Measurements from ENCODE around the gene PRND.
"Not testable (repeated sequence)": the region's sequence is repeated elsewhere in the genome, so short reads cannot be mapped to it uniquely, and the experiment has no call there.

The PRND gene

GRCh38 chr20:4749326-4749725, 27.6 kb downstream of the PRND start:
- no peak for DNase-seq (ENCODE audit: low read depth, low spot score)
- CTCF ChIA-PET = interaction anchor here (0.8 to 1.9 kb wide), 3 partner anchors 8 to 352 kb away, joined by 3 to 11 read pairs (median 6); no protein-coding TSS in a partner anchor
- TF ChIP-seq, protein P1, sequence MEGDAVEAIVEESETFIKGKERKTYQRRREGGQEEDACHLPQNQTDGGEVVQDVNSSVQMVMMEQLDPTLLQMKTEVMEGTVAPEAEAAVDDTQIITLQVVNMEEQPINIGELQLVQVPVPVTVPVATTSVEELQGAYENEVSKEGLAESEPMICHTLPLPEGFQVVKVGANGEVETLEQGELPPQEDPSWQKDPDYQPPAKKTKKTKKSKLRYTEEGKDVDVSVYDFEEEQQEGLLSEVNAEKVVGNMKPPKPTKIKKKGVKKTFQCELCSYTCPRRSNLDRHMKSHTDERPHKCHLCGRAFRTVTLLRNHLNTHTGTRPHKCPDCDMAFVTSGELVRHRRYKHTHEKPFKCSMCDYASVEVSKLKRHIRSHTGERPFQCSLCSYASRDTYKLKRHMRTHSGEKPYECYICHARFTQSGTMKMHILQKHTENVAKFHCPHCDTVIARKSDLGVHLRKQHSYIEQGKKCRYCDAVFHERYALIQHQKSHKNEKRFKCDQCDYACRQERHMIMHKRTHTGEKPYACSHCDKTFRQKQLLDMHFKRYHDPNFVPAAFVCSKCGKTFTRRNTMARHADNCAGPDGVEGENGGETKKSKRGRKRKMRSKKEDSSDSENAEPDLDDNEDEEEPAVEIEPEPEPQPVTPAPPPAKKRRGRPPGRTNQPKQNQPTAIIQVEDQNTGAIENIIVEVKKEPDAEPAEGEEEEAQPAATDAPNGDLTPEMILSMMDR (IDR thresholded peaks at IDR 0.05; ENCODE audit: insufficient read depth, low read length, missing control alignments) = no peak
- POLR2A ChIA-PET = no interaction called here
- H3K4me3 ChIP-seq (ENCODE audit: low read depth, low read length) = no peak overlapping the region

DNA sequence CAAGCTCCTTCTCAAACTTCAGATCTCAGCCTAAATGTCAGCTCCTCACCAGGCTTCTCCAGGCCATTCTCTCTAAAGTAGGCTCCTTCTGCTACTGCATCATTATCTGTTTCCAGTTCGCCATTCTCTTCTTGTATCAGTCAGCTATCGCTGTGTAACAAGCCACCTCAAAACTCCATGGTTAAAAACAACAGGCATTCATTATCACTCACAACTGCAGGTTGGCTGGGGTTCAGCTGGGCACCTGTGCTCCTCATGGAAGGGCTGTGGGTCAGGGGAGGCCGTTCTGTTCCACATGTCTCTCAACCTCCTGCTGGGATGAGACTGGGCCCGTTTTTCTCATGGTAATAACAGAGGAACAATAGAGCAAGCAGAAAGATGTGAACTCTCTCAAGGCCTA, 28.7 kb downstream of the PRND start:
- CTCF ChIA-PET = interaction anchor here (1.1 kb wide), 1 partner anchor 9 kb away, joined by 4 read pairs; no protein-coding TSS in a partner anchor

GRCh38 chr20:4759100-4759884, 37.6 kb downstream of the PRND start:
- H3K4me3 ChIP-seq (ENCODE audit: low read depth, low read length); DNase-seq (ENCODE audit: low read depth, low spot score); POLR2A ChIA-PET: not testable (repeated sequence)
- CTCF ChIA-PET = interaction anchor here (1.1 kb wide), 1 partner anchor 147 kb away, joined by 3 read pairs; no protein-coding TSS in a partner anchor

More for the DNA sequence above, 28.7 kb downstream of the PRND start:
- H3K4me3 ChIP-seq (ENCODE audit: low read depth, low read length) = no peak overlapping the region
- TF ChIP-seq, protein P1 (IDR thresholded peaks at IDR 0.05; ENCODE audit: insufficient read depth, low read length, missing control alignments) = no peak
- DNase-seq (ENCODE audit: low read depth, low spot score) = no peak
- POLR2A ChIA-PET = no interaction called here

DNA sequence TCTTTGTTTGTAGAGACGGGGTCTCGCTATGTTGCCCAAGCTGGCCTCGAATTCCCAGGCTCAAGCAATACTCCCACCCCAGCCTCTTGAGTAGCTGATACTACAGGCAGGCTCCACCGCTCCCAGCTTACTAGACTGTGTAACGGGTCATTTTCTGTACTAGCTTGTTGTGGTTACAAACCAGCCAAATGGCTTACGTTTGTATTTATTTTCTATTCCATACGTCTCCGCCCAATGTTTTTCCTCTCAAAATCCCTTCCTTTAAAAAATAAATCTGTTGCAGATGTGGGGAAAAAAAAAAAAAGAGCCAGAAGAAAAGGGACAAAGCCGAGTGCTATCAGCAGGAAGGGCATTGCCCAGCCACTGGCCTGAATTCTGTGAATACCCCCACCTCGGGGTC, 41.6 kb downstream of the PRND start:
- CTCF ChIA-PET = interaction anchor here (1.4 to 1.6 kb wide), 2 partner anchors 10 to 12 kb away, joined by 3 to 4 read pairs; no protein-coding TSS in a partner anchor
- TF ChIP-seq, protein P1 (IDR thresholded peaks at IDR 0.05; ENCODE audit: insufficient read depth, low read length, missing control alignments) = no peak

GRCh38 chr20:4763723-4764510, 42.2 kb downstream of the PRND start:
- POLR2A ChIA-PET = no interaction called here
- H3K4me3 ChIP-seq (ENCODE audit: low read depth, low read length) = no peak overlapping the region
- TF ChIP-seq, protein P1 (IDR thresholded peaks at IDR 0.05; ENCODE audit: insufficient read depth, low read length, missing control alignments) = no peak
- CTCF ChIA-PET = no interaction called here
- DNase-seq (ENCODE audit: low read depth, low spot score) = no peak

More for the DNA sequence above, 41.6 kb downstream of the PRND start:
- no peak for DNase-seq (ENCODE audit: low read depth, low spot score)
- POLR2A ChIA-PET = no interaction called here
- no peak overlapping the region for H3K4me3 ChIP-seq (ENCODE audit: low read depth, low read length)

- H3K4me3 ChIP-seq (ENCODE audit: low read depth, low read length) = no peak overlapping the region
- CTCF ChIA-PET = no interaction called here
- TF ChIP-seq, protein P1 (IDR thresholded peaks at IDR 0.05; ENCODE audit: insufficient read depth, low read length, missing control alignments) = no peak
- POLR2A ChIA-PET = no interaction called here
- no peak for DNase-seq (ENCODE audit: low read depth, low spot score)
These were observed 43.1 kb downstream of the PRND start for GRCh38 chr20:4764805-4765204.
